Measurements from ENCODE around the gene RSAD2.

GRCh38 chr2:6883448-6884122 lies 6.0 kb downstream of the RSAD2 start:
- TF ChIP-seq POLR2A (IDR thresholded peaks at IDR 0.05; ENCODE audit: low read depth, low read length), result no peak
- no peak for TF ChIP-seq POLR2AphosphoS5 (IDR thresholded peaks at IDR 0.05; ENCODE audit: low read depth, low read length)
